Myocyte (in vitro differentiated cells): Measurements from ENCODE around the gene ZNF385D. TPM values are rescaled to one million over a fixed set of nuclear protein-coding genes. Genes with fewer than 3 reads are reported as not detected.

Source experiments
- DNase-seq: peaks from one replicate; pipeline ENCODE4 v3.0.0-alpha.2; 2012; ENCODE audit warnings: low read depth
- total RNA-seq: library from RNA; depleted of rRNA; stranded (reverse); fragments of >200 nt; gene quantifications from 2 replicates; pipeline ENCODE4 v1.2.3, GENCODE V29; 2014

Gene ZNF385D
- total RNA-seq, 1 donor from 2014 or later: 1.6 TPM

- DNase-seq: no peak
Measured at GRCh38 chr3:21457084-21457483, 293.9 kb downstream of the ZNF385D start.

- no peak for DNase-seq
Measured at GRCh38 chr3:21449738-21450137, 301.3 kb downstream of the ZNF385D start.

- no peak for DNase-seq
Measured at GRCh38 chr3:21447476-21448151, 303.4 kb downstream of the ZNF385D start.

- no peak for DNase-seq
Measured at GRCh38 chr3:21446945-21447475, 304.0 kb downstream of the ZNF385D start.

- no peak for DNase-seq
Measured at GRCh38 chr3:21446027-21446426, 305.0 kb downstream of the ZNF385D start.

GRCh38 chr3:21441821-21442220 is 309.2 kb downstream of the ZNF385D start:
- no peak for DNase-seq

- no peak for DNase-seq
Measured at GRCh38 chr3:21436835-21437234, 314.2 kb downstream of the ZNF385D start.

GRCh38 chr3:21435871-21436270 is 315.1 kb downstream of the ZNF385D start:
- peak; percentile 68 for DNase-seq

GRCh38 chr3:21434310-21434709 is 316.7 kb downstream of the ZNF385D start:
- DNase-seq: no peak

- no peak for DNase-seq
Measured at GRCh38 chr3:21433751-21434150, 317.3 kb downstream of the ZNF385D start.

GRCh38 chr3:21426920-21427319 is 324.1 kb downstream of the ZNF385D start:
- DNase-seq: no peak

GRCh38 chr3:21425715-21426114 is 325.3 kb downstream of the ZNF385D start:
- no peak for DNase-seq

- DNase-seq: no peak
Measured at GRCh38 chr3:21421096-21421495, 329.9 kb downstream of the ZNF385D start.

- DNase-seq: no peak
Measured at GRCh38 chr3:21417991-21418390, 333.0 kb downstream of the ZNF385D start.

GRCh38 chr3:21414506-21414905 is 336.5 kb downstream of the ZNF385D start:
- DNase-seq: no peak

GRCh38 chr3:21411058-21411457 is 340.0 kb downstream of the ZNF385D start:
- no peak for DNase-seq

GRCh38 chr3:21409401-21409800 is 341.6 kb downstream of the ZNF385D start:
- DNase-seq: no peak

- no peak for DNase-seq
Measured at GRCh38 chr3:21407743-21408142, 343.3 kb downstream of the ZNF385D start.

GRCh38 chr3:21405671-21406667 is 345.0 kb downstream of the ZNF385D start:
- no peak for DNase-seq

- no peak for DNase-seq
Measured at GRCh38 chr3:21398461-21398860, 352.5 kb downstream of the ZNF385D start.

GRCh38 chr3:21393683-21394311 is 357.2 kb downstream of the ZNF385D start:
- no peak for DNase-seq

GRCh38 chr3:21392526-21392925 is 358.5 kb downstream of the ZNF385D start:
- DNase-seq: no peak
